ENCODE data around the gene OGDH. TPM values are rescaled to one million over a fixed set of nuclear protein-coding genes. Genes with fewer than 3 reads are reported as not detected.

Gene OGDH
- total RNA-seq, 1 donor from 2014 or later = 73.7 TPM

DNA sequence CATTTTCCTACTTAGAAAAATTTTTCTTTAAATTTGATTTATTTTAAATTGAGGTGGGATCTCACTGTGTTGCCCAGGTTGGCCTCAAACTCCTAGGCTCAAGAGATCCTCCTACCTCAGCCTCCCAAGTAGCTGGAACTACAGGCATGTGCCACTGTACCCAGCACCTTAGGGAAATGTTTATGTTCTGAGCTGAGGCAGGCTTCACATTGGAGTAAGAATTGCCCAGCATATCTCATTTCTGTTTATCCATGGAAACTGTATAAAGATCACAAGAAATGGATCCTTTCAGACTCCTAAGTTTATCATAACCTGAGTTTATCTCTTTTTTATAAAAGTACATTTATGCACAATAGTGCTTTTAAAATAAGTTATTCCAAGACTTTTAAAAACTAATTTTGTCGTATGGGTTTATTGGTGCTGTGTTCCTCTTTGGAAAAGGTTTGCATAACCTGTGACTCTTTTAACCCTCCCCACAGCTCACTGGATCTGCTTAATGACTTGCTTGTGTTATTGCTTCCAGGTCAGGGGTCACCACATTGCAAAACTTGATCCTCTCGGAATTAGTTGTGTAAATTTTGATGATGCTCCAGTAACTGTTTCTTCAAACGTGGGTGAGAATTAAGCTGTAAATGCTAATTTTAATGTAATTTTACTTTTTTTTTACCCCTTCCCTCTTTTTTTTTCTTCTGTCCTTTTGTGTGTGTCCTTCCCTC lies 40.7 kb downstream of the OGDH start:
- Mint-ChIP-seq H3K27me3 (ENCODE audit: low read depth, unreplicated experiment) (no peaks in the 10 kb centered on the region), H3K4me1 (ENCODE audit: low read depth, unreplicated experiment) (no peaks in the 10 kb centered on the region), H3K36me3 (ENCODE audit: low read depth, unreplicated experiment) (peaks cover 20% of the 10 kb centered on the region), H3K27ac (ENCODE audit: unreplicated experiment) (peak overlapping the region; percentile 2), H3K4me3 (ENCODE audit: unreplicated experiment) (no peak overlapping the region), H3K9me3 (ENCODE audit: unreplicated experiment) (no peaks in the 10 kb centered on the region)
- Histone ChIP-seq H3K36me3 (ENCODE audit: insufficient read depth, low read length) (peaks cover 15% of the 10 kb centered on the region), H4K20me1 (ENCODE audit: insufficient read depth, low read length) (no peaks in the 10 kb centered on the region), H3K4me3 (ENCODE audit: insufficient read depth, low read depth, low read length) (no peak overlapping the region), H3K79me2 (ENCODE audit: insufficient read depth, low read length) (no peaks in the 10 kb centered on the region), H3K27ac (ENCODE audit: low read depth, low read length) (no peak overlapping the region), H3K9me3 (ENCODE audit: insufficient read depth, low read depth, low read length) (no peaks in the 10 kb centered on the region), H3K27me3 (ENCODE audit: insufficient read depth, low read length) (no peaks in the 10 kb centered on the region), H3K9ac (ENCODE audit: low read length) (no peak overlapping the region), H3K4me1 (ENCODE audit: insufficient read depth, low read length) (no peaks in the 10 kb centered on the region), H3K4me2 (ENCODE audit: low read length) (no peak overlapping the region), H2AFZ (ENCODE audit: low read depth, low read length) (no peak overlapping the region)
- no peak for DNase-seq (ENCODE audit: low read depth)
- no peak for FAIRE-seq
- TF ChIP-seq, protein P1, sequence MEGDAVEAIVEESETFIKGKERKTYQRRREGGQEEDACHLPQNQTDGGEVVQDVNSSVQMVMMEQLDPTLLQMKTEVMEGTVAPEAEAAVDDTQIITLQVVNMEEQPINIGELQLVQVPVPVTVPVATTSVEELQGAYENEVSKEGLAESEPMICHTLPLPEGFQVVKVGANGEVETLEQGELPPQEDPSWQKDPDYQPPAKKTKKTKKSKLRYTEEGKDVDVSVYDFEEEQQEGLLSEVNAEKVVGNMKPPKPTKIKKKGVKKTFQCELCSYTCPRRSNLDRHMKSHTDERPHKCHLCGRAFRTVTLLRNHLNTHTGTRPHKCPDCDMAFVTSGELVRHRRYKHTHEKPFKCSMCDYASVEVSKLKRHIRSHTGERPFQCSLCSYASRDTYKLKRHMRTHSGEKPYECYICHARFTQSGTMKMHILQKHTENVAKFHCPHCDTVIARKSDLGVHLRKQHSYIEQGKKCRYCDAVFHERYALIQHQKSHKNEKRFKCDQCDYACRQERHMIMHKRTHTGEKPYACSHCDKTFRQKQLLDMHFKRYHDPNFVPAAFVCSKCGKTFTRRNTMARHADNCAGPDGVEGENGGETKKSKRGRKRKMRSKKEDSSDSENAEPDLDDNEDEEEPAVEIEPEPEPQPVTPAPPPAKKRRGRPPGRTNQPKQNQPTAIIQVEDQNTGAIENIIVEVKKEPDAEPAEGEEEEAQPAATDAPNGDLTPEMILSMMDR (IDR thresholded peaks at IDR 0.05; ENCODE audit: insufficient read depth, low read depth, low read length) = no peak
- no peak for TF ChIP-seq EZH2 (IDR thresholded peaks at IDR 0.05; ENCODE audit: insufficient read depth, low read length)

DNA sequence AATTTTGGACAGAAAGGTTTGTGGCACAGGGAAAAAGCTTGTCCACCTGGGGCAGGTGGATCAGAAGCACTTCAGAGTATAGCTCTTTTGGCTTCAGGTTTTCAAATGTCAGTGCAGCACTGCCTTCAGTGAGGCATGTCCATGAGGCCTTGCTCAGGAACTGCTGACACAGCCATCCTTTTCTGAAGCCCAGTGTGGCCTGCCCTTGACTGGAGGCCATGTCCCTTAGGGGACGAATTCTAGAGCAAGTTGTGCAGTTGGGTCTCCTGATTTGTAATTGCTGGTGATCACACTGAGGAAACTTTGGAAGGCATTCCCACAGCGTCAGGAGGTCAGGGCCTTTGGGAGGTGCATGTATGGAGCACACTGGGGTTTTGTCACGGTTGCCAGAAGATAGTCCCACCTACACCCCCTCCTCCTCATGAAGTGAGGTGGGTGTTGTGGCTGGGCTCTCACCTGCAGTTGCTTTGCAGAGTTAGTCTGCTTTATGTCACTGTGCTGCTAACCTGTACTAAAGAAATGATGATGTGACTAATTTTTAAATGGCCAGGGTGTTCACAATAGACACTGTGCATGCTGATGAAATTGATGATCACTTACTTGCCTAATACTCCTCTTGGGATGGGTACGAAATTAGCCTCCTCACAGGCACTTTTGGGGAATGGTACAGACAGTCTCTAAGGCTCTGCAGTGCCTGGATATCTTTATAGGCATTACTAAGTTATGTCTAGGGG lies 41.7 kb downstream of the OGDH start:
- Histone ChIP-seq H3K4me2 (ENCODE audit: low read length) (no peak overlapping the region), H3K27me3 (ENCODE audit: insufficient read depth, low read length) (no peaks in the 10 kb centered on the region), H4K20me1 (ENCODE audit: insufficient read depth, low read length) (no peaks in the 10 kb centered on the region), H3K9me3 (ENCODE audit: insufficient read depth, low read depth, low read length) (no peaks in the 10 kb centered on the region), H3K4me3 (ENCODE audit: insufficient read depth, low read depth, low read length) (no peak overlapping the region), H3K9ac (ENCODE audit: low read length) (no peak overlapping the region), H3K79me2 (ENCODE audit: insufficient read depth, low read length) (no peaks in the 10 kb centered on the region), H3K36me3 (ENCODE audit: insufficient read depth, low read length) (peaks cover 19% of the 10 kb centered on the region), H2AFZ (ENCODE audit: low read depth, low read length) (no peak overlapping the region), H3K27ac (ENCODE audit: low read depth, low read length) (no peak overlapping the region), H3K4me1 (ENCODE audit: insufficient read depth, low read length) (no peaks in the 10 kb centered on the region)
- H3K27me3 Mint-ChIP-seq (ENCODE audit: low read depth, unreplicated experiment) = no peaks in the 10 kb centered on the region
- no peaks in the 10 kb centered on the region for H3K4me1 Mint-ChIP-seq (ENCODE audit: low read depth, unreplicated experiment)
- no peaks in the 10 kb centered on the region for H3K9me3 Mint-ChIP-seq (ENCODE audit: unreplicated experiment)
- DNase-seq (ENCODE audit: low read depth) = no peak
- FAIRE-seq = no peak
- H3K4me3 Mint-ChIP-seq (ENCODE audit: unreplicated experiment) = no peak overlapping the region
- no peak for TF ChIP-seq EZH2 (IDR thresholded peaks at IDR 0.05; ENCODE audit: insufficient read depth, low read length)
- TF ChIP-seq, protein P1 (IDR thresholded peaks at IDR 0.05; ENCODE audit: insufficient read depth, low read depth, low read length) = no peak
- peaks cover 20% of the 10 kb centered on the region for H3K36me3 Mint-ChIP-seq (ENCODE audit: low read depth, unreplicated experiment)
- no peak overlapping the region for H3K27ac Mint-ChIP-seq (ENCODE audit: unreplicated experiment)

DNA sequence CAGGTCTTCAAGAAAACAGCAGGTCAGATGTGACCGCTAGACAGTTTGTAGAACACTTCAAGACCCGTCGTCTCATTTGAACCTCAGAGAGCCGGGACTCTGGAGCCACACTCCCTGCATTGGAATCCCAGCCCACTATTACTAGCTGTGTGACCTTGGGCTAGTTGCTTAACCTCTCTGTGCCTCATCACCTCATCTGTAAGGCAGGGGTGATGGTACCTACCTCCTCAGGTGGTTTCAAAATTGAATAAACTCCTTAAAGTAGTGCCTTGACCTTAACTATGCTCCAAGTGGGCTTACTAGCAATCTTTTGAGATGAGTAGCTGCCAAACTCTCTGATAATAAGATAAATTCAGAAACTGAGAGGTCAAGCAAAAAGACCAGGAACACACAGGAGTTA lies 43.8 kb downstream of the OGDH start:
- Histone ChIP-seq H3K4me1 (ENCODE audit: insufficient read depth, low read length) (no peaks in the 10 kb centered on the region), H4K20me1 (ENCODE audit: insufficient read depth, low read length) (no peaks in the 10 kb centered on the region), H3K27ac (ENCODE audit: low read depth, low read length) (no peak overlapping the region), H3K9me3 (ENCODE audit: insufficient read depth, low read depth, low read length) (no peaks in the 10 kb centered on the region), H3K79me2 (ENCODE audit: insufficient read depth, low read length) (no peaks in the 10 kb centered on the region), H3K4me3 (ENCODE audit: insufficient read depth, low read depth, low read length) (no peak overlapping the region), H2AFZ (ENCODE audit: low read depth, low read length) (no peak overlapping the region), H3K27me3 (ENCODE audit: insufficient read depth, low read length) (no peaks in the 10 kb centered on the region), H3K36me3 (ENCODE audit: insufficient read depth, low read length) (peaks cover 27% of the 10 kb centered on the region), H3K9ac (ENCODE audit: low read length) (no peak overlapping the region), H3K4me2 (ENCODE audit: low read length) (no peak overlapping the region)
- peaks cover 14% of the 10 kb centered on the region for H3K36me3 Mint-ChIP-seq (ENCODE audit: low read depth, unreplicated experiment)
- H3K4me3 Mint-ChIP-seq (ENCODE audit: unreplicated experiment) = no peak overlapping the region
- H3K4me1 Mint-ChIP-seq (ENCODE audit: low read depth, unreplicated experiment) = no peaks in the 10 kb centered on the region
- DNase-seq (ENCODE audit: low read depth) (no peak), FAIRE-seq (no peak)
- no peak overlapping the region for H3K27ac Mint-ChIP-seq (ENCODE audit: unreplicated experiment)
- no peaks in the 10 kb centered on the region for H3K27me3 Mint-ChIP-seq (ENCODE audit: low read depth, unreplicated experiment)
- H3K9me3 Mint-ChIP-seq (ENCODE audit: unreplicated experiment) = no peaks in the 10 kb centered on the region
- TF ChIP-seq, protein P1 (IDR thresholded peaks at IDR 0.05; ENCODE audit: insufficient read depth, low read depth, low read length) = no peak
- no peak for TF ChIP-seq EZH2 (IDR thresholded peaks at IDR 0.05; ENCODE audit: insufficient read depth, low read length)
